HepG2 (cell line): Measurements from ENCODE around the gene NOXA1. TPM values are rescaled to one million over a fixed set of nuclear protein-coding genes. Genes with fewer than 3 reads are reported as not detected.

ENCODE experiments used
- ATAC-seq: fragments of 200-7000 bp; cut with Tn5 transposase; 3 replicates; pipeline ENCODE4 v1.9.1; 2020; ENCODE audit warnings: mild to moderate bottlenecking, moderate library complexity
- BruUV-seq: library from RNA; stranded (reverse); fragments of 400-500 nt; replicated peaks from 2 replicates; lab custom pipeline; 2021; lab: Mats Ljungman, UMichigan
- CTCF ChIA-PET: fragments of 300-600 bp; formaldehyde crosslinking; extraction: SDS; loops from one replicate; lab custom pipeline; 2021; ENCODE audit warnings: low total read pairs, inconsistent platforms, low intra/inter-chr PET ratio; lab: Yijun Ruan, JAX
- POLR2A ChIA-PET: fragments of 350-600 bp; sonication (Branson Sonifier 250); formaldehyde crosslinking; loops from one replicate; lab custom pipeline; 2020; ENCODE audit warnings: antibody characterized with exemption, inconsistent platforms; lab: Yijun Ruan, JAX
- DNase-seq: peaks from one replicate; pipeline ENCODE4 v3.0.0-alpha.2; 2015; ENCODE audit warnings: low spot score
- FAIRE-seq: peaks from 3 replicates; lab custom pipeline; 2011; peaks lifted over from hg19 to GRCh38; lab: Jason Lieb, UNC
- H2AFZ ChIP-seq: one replicate; pipeline ENCODE4 v1.6.1; 2011; ENCODE audit warnings: low read length, inconsistent platforms
- H3K27ac ChIP-seq: fragments of 300-600 bp; 3 replicates; pipeline ENCODE4 v1.8.0; 2011; ENCODE audit warnings: mixed run types, mild to moderate bottlenecking, mixed read lengths, low read length, inconsistent platforms; ENCODE audit not compliant: insufficient read depth; ENCODE audit errors: extremely low read length
- H3K27me3 ChIP-seq, 2 experiments: fragments of 200-600 bp in 1 of 2; 2 replicates in 1 of 2; 3 replicates in 1 of 2; pipeline versions ENCODE4 v1.6.0 to v1.8.0; 2011; ENCODE audit warnings: low read length in 2 of 2, mild to moderate bottlenecking in 2 of 2, moderate library complexity in 2 of 2, inconsistent platforms in 1 of 2; ENCODE audit not compliant: insufficient read depth in 2 of 2, control insufficient read depth in 1 of 2
- H3K36me3 ChIP-seq, 2 experiments: fragments of 200-600 bp in 1 of 2; replicated peaks in 1 of 2; 2 replicates in 1 of 2; 3 replicates in 1 of 2; pipeline versions ENCODE4 v1.5.1 to v1.8.0; 2011; ENCODE audit warnings: low read length in 2 of 2, inconsistent platforms in 1 of 2; ENCODE audit not compliant: insufficient read depth in 2 of 2, control insufficient read depth in 1 of 2
- H3K4me1 ChIP-seq: 2 replicates; pipeline ENCODE4 v1.5.1; 2012; ENCODE audit warnings: low read length, inconsistent platforms; ENCODE audit not compliant: insufficient read depth
- H3K4me2 ChIP-seq: 2 replicates; pipeline ENCODE4 v1.6.0; 2011; ENCODE audit warnings: low read depth, low read length, inconsistent platforms
- H3K4me3 ChIP-seq, 3 experiments: fragments of 200-600 bp in 1 of 3; sonication (generic), shearing (Covaris generic) in 1 of 3; replicated peaks in 1 of 3; 2 replicates each; pipeline ENCODE4 v1.5.1; 2011 to 2016; ENCODE audit warnings: low read length in 3 of 3, inconsistent platforms in 2 of 3, low read depth in 2 of 3, mild to moderate bottlenecking in 2 of 3, control low read depth in 1 of 3, mixed read lengths in 1 of 3; ENCODE audit not compliant: insufficient read depth in 1 of 3
- H3K79me2 ChIP-seq: one replicate; pipeline ENCODE4 v1.6.1; 2011; ENCODE audit warnings: low read length, inconsistent platforms; ENCODE audit not compliant: insufficient read depth
- H3K9ac ChIP-seq: 2 replicates; pipeline ENCODE4 v1.6.0; 2011; ENCODE audit warnings: mild to moderate bottlenecking, low read depth, low read length, inconsistent platforms; ENCODE audit not compliant: insufficient read depth
- H3K9me3 ChIP-seq: 2 replicates; pipeline ENCODE4 v1.5.1; 2012; ENCODE audit warnings: mild to moderate bottlenecking, low read length
- H4K20me1 ChIP-seq: 2 replicates; pipeline ENCODE4 v1.6.0; 2011; ENCODE audit warnings: inconsistent platforms, mild to moderate bottlenecking, low read length, moderate library complexity; ENCODE audit not compliant: insufficient read depth
- HNRNPK ChIP-seq: fragments of 200-400 bp; formaldehyde crosslinking; IDR thresholded peaks from 2 replicates; pipeline ENCODE4 v1.6.1; 2018; ENCODE audit warnings: low read length, low read depth, moderate library complexity, mild to moderate bottlenecking; ENCODE audit not compliant: poor library complexity, severe bottlenecking
- KAT8 ChIP-seq: IDR thresholded peaks from 2 replicates; pipeline ENCODE4 v1.6.1; 2016; ENCODE audit warnings: missing genetic modification reagents, missing compliant biosample characterization
- PHF20 ChIP-seq: sonication (generic); formaldehyde crosslinking; IDR thresholded peaks from 2 replicates; pipeline ENCODE4 v1.5.0; 2020; ENCODE audit warnings: mild to moderate bottlenecking, missing genetic modification reagents
- POLR2G ChIP-seq: fragments of 200-400 bp; formaldehyde crosslinking; IDR thresholded peaks from 2 replicates; pipeline ENCODE4 v1.6.1; 2018; ENCODE audit warnings: mild to moderate bottlenecking, low read depth, low read length, moderate library complexity
- SOX6 ChIP-seq, 2 experiments: fragments of 450-650 bp in 1 of 2; sonication (generic) in 1 of 2; formaldehyde crosslinking in 1 of 2; IDR thresholded peaks; 2 replicates each; pipeline versions ENCODE4 v1.4.0 to v1.6.1; 2017 to 2020; ENCODE audit warnings: antibody characterized with exemption in 1 of 2, mild to moderate bottlenecking in 1 of 2, missing genetic modification reagents in 1 of 2
- TBP ChIP-seq: sonication (generic); formaldehyde crosslinking; IDR thresholded peaks from 2 replicates; pipeline ENCODE4 v1.5.0; 2020; ENCODE audit warnings: missing genetic modification reagents
- TP53 ChIP-seq: sonication (generic); formaldehyde crosslinking; conservative IDR thresholded peaks from 2 replicates; pipeline ENCODE4 v1.4.0; 2020; ENCODE audit warnings: missing genetic modification reagents
- ZNF337 ChIP-seq: sonication (generic); formaldehyde crosslinking; IDR thresholded peaks from 2 replicates; pipeline ENCODE4 v1.5.1; 2020; ENCODE audit warnings: missing genetic modification reagents, low read depth, mild to moderate bottlenecking, borderline replicate concordance
- ZNF441 ChIP-seq: sonication (generic); formaldehyde crosslinking; IDR thresholded peaks from 2 replicates; pipeline ENCODE4 v1.7.0; 2021; ENCODE audit warnings: missing genetic modification reagents, borderline replicate concordance
- ZNF543 ChIP-seq: sonication (generic); formaldehyde crosslinking; IDR thresholded peaks from 2 replicates; pipeline ENCODE4 v1.4.0; 2020; ENCODE audit warnings: mild to moderate bottlenecking, missing genetic modification reagents
- ZNF570 ChIP-seq: sonication (generic); formaldehyde crosslinking; IDR thresholded peaks from 2 replicates; pipeline ENCODE4 v1.4.0; 2020; ENCODE audit warnings: mild to moderate bottlenecking, missing genetic modification reagents, borderline replicate concordance
- ZNF749 ChIP-seq: sonication (generic); formaldehyde crosslinking; IDR thresholded peaks from 2 replicates; pipeline ENCODE4 v1.8.0; 2022; ENCODE audit warnings: mild to moderate bottlenecking, missing genetic modification reagents, moderate library complexity, borderline replicate concordance
- ZNF768 ChIP-seq: sonication (generic); formaldehyde crosslinking; IDR thresholded peaks from 2 replicates; pipeline ENCODE4 v1.4.0; 2020; ENCODE audit warnings: missing genetic modification reagents
- ZNF780A ChIP-seq: sonication (generic); formaldehyde crosslinking; IDR thresholded peaks from 2 replicates; pipeline ENCODE4 v1.8.0; 2022; ENCODE audit warnings: mild to moderate bottlenecking, missing genetic modification reagents, moderate library complexity
- WGBS: methylation state at CpG from one replicate; pipeline ENCODE4 v1.1.6; 2017; ENCODE audit warnings: low lambda C conversion rate; 5-methylcytosine and 5-hydroxymethylcytosine counted together
- in situ Hi-C: cut with HindIII; loops from 2 replicates; pipeline ENCODE4 v1.10.0; 2017; ENCODE audit warnings: low pct_unique_long_range_greater_than_20kb; ENCODE audit not compliant: extremely low pct_ligation_motif_present
- intact Hi-C: fragments of 100-400 bp; cut with micrococcal nuclease; formaldehyde crosslinking; loops from one replicate; pipeline ENCODE4 v1.10.0; 2022; ENCODE audit not compliant: unreplicated experiment
- polyA plus RNA-seq, 8 experiments: library from polyadenylated mRNA; depleted of rRNA in 3 of 8; stranded (reverse) in 7 of 8; unstranded in 1 of 8; fragments of >200 nt; fragmentation: Illumina TruSeq in 4 of 8; extraction: Trizol in 4 of 8; gene quantifications; 2 replicates each; pipeline versions ENCODE4 v1.2.1 to v1.2.3, GENCODE V29; 2011 to 2016; ENCODE audit warnings: low read depth in 4 of 8, missing spikeins in 1 of 8, mixed read lengths in 1 of 8; ENCODE audit not compliant: insufficient read depth in 1 of 8
- total RNA-seq, 5 experiments: library from RNA; depleted of rRNA; stranded (reverse); fragments of >200 nt; fragmentation: Illumina TruSeq; extraction: Trizol; gene quantifications; 2 replicates each; pipeline ENCODE4 v1.2.3, GENCODE V29; 2016; ENCODE audit warnings: low read depth in 1 of 5
- TF ChIP-seq, protein P1 (sequence below): sonication (generic); formaldehyde crosslinking; IDR thresholded peaks from 2 replicates; pipeline ENCODE4 v1.5.1; 2020; ENCODE audit warnings: mild to moderate bottlenecking, missing genetic modification reagents, moderate library complexity
- TF ChIP-seq, protein P2 (sequence below): sonication (generic); formaldehyde crosslinking; IDR thresholded peaks from 2 replicates; pipeline ENCODE4 v1.4.0; 2020; ENCODE audit warnings: missing genetic modification reagents, mild to moderate bottlenecking, borderline replicate concordance
- TF ChIP-seq, protein P3 (sequence below), 2 experiments: sonication (generic) in 1 of 2; formaldehyde crosslinking in 1 of 2; IDR thresholded peaks; 2 replicates each; pipeline versions ENCODE4 v1.4.0 to v1.6.1; 2018 to 2020; ENCODE audit warnings: missing genetic modification reagents in 2 of 2, borderline replicate concordance in 1 of 2, low read depth in 1 of 2, mild to moderate bottlenecking in 1 of 2, missing biosample characterization in 1 of 2

The NOXA1 gene
- total and polyA plus RNA-seq, 2 of the 13 experiments (the other 11 are each of a cell fraction or from before 2014, with no cell fraction given) = 0.78 to 1.2 TPM

DNA sequence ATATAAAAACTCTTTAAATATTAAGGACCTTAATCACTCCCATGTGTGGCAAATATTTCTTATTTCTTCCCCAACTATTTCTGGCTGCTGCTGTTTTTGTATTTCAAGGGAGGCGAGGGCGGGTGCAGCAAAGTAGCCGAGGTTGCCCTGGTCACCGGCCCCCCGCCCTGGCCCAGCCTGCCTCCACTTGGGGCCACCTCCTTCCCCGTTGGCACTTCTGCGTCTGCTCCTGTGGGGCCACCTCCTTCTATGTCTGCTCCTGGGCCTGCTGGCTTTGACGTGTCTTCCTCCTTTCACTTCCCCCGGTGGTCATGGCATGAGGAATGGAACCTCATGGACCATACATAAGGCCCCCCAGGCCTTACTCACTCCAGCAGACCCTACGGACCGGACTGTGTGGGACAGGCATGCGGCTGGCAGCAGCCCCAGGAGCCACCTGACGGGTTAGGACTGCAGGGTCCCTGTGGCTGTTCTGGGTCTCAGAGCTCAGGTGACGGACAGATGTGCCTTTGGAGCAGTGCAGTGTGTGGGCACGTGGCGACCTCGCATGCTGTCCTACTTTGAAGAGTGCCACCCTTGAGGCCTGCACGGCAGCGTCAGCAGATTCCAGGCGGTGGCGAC is 23.8 kb downstream of the NOXA1 start:
- Histone ChIP-seq H3K27me3 (no peaks in the 10 kb centered on the region), H3K4me2 (no peak overlapping the region), H3K79me2 (no peaks in the 10 kb centered on the region), H3K36me3 (peaks cover 0 to 13% of the 10 kb centered on the region in 2 experiments; a peak in 3 of 5 replicates), H3K9ac (no peak overlapping the region), H2AFZ (no peak overlapping the region), H4K20me1 (peaks cover 7% of the 10 kb centered on the region; the same call in 1 of the 2 replicates), H3K9me3 (no peaks in the 10 kb centered on the region), H3K27ac (no peak overlapping the region), H3K4me3 (no peak overlapping the region), H3K4me1 (peaks cover 29% of the 10 kb centered on the region)
- CTCF ChIA-PET = no interaction called here
- in situ Hi-C loops (no loop called here), intact Hi-C loops (loop anchor here (5.0 kb wide), 1 partner anchor 160 kb away; no protein-coding TSS in a partner anchor)
- POLR2A ChIA-PET = interaction anchor here (3.3 kb wide), 1 partner anchor 24 kb away, joined by 12 read pairs; the partner anchor contains the start of genes EXD3 and NOXA1
- DNase-seq (no peak), FAIRE-seq (no peak), ATAC-seq (no peak; the same call in 2 of the 3 replicates)
- WGBS = 92% methylated on average over 15 of the region's 21 CpGs
- BruUV-seq = no TSS peak
- peak; percentile 53; the same call in 1 of the 2 replicates for TF ChIP-seq POLR2G
- no peak for TF ChIP-seq ZNF768 (CRISPR knock-in tag)
- TF ChIP-seq PHF20 = no peak
- TF ChIP-seq ZNF337 (CRISPR knock-in tag) = no peak
- TF ChIP-seq SOX6 (IDR thresholded peaks at IDR 0.05) = no peak
- TF ChIP-seq SOX6 (CRISPR knock-in tag; IDR thresholded peaks at IDR 0.05) = no peak
- TF ChIP-seq, protein P1, sequence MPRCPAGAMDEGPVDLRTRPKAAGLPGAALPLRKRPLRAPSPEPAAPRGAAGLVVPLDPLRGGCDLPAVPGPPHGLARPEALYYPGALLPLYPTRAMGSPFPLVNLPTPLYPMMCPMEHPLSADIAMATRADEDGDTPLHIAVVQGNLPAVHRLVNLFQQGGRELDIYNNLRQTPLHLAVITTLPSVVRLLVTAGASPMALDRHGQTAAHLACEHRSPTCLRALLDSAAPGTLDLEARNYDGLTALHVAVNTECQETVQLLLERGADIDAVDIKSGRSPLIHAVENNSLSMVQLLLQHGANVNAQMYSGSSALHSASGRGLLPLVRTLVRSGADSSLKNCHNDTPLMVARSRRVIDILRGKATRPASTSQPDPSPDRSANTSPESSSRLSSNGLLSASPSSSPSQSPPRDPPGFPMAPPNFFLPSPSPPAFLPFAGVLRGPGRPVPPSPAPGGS = no peak
- TF ChIP-seq KAT8 (CRISPR knock-in tag) = no peak
- no peak for TF ChIP-seq ZNF780A (CRISPR knock-in tag)
- TF ChIP-seq, protein P2, sequence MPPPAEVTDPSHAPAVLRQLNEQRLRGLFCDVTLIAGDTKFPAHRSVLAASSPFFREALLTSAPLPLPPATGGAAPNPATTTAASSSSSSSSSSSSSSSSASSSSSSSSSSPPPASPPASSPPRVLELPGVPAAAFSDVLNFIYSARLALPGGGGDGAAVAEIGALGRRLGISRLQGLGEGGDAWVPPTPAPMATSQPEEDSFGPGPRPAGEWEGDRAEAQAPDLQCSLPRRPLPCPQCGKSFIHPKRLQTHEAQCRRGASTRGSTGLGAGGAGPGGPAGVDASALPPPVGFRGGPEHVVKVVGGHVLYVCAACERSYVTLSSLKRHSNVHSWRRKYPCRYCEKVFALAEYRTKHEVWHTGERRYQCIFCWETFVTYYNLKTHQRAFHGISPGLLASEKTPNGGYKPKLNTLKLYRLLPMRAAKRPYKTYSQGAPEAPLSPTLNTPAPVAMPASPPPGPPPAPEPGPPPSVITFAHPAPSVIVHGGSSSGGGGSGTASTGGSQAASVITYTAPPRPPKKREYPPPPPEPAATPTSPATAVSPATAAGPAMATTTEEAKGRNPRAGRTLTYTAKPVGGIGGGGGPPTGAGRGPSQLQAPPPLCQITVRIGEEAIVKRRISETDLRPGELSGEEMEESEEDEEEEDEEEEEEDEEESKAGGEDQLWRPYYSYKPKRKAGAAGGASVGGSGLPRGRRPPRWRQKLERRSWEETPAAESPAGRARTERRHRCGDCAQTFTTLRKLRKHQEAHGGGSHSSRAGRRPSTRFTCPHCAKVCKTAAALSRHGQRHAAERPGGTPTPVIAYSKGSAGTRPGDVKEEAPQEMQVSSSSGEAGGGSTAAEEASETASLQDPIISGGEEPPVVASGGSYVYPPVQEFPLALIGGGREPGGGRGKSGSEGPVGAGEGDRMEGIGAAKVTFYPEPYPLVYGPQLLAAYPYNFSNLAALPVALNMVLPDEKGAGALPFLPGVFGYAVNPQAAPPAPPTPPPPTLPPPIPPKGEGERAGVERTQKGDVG (CRISPR knock-in tag) = no peak
- TF ChIP-seq, protein P3, sequence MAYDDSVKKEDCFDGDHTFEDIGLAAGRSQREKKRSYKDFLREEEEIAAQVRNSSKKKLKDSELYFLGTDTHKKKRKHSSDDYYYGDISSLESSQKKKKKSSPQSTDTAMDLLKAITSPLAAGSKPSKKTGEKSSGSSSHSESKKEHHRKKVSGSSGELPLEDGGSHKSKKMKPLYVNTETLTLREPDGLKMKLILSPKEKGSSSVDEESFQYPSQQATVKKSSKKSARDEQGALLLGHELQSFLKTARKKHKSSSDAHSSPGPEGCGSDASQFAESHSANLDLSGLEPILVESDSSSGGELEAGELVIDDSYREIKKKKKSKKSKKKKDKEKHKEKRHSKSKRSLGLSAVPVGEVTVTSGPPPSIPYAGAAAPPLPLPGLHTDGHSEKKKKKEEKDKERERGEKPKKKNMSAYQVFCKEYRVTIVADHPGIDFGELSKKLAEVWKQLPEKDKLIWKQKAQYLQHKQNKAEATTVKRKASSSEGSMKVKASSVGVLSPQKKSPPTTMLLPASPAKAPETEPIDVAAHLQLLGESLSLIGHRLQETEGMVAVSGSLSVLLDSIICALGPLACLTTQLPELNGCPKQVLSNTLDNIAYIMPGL (CRISPR knock-in tag; IDR thresholded peaks at IDR 0.05; ENCODE audit: borderline replicate concordance in 1 of 2, low read depth in 1 of 2) = no peak
- no peak for TF ChIP-seq TP53 (CRISPR knock-in tag)
- no peak for TF ChIP-seq ZNF749 (CRISPR knock-in tag)
- no peak for TF ChIP-seq ZNF570 (CRISPR knock-in tag)
- no peak for TF ChIP-seq ZNF441
- no peak for TF ChIP-seq TBP (CRISPR knock-in tag)
- TF ChIP-seq ZNF543 (CRISPR knock-in tag) = no peak
- no peak for TF ChIP-seq HNRNPK
